ENCODE results near the gene ARSB.

DNA sequence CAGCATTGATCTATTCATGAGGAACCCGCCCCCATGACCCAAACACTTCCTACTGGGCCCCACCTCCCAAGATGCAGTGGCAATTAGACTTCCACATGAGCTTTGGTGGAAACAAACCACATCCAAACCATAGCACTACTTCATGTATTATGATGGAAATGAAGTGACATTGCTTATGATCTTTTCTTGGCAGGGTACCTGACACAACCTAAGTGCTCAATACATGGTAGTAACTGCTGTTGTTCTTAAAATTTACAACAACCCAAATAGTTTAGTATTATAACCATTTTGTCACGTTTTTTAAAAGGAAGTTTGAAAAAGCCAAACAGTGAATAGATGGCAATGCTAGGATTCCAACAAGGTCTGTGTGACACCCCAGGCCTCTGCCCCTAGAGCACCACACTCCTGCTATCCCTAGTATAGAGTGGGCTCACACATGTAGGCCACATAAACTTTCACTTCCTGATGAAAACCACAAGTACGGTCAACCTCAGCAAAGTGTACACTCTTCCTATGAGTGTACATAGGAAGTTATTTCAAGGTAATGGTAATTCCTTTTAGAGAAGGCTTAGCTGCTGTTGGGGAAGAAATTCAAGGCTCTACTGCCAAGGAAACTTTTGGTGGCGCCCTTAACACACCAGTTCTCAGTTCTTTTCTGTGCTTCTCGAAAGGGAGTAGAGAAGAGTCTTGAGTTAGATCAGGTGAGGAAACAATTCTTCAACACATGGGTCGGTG, 97.6 kb downstream of the ARSB start:
- TF ChIP-seq, protein P1, sequence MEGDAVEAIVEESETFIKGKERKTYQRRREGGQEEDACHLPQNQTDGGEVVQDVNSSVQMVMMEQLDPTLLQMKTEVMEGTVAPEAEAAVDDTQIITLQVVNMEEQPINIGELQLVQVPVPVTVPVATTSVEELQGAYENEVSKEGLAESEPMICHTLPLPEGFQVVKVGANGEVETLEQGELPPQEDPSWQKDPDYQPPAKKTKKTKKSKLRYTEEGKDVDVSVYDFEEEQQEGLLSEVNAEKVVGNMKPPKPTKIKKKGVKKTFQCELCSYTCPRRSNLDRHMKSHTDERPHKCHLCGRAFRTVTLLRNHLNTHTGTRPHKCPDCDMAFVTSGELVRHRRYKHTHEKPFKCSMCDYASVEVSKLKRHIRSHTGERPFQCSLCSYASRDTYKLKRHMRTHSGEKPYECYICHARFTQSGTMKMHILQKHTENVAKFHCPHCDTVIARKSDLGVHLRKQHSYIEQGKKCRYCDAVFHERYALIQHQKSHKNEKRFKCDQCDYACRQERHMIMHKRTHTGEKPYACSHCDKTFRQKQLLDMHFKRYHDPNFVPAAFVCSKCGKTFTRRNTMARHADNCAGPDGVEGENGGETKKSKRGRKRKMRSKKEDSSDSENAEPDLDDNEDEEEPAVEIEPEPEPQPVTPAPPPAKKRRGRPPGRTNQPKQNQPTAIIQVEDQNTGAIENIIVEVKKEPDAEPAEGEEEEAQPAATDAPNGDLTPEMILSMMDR (IDR thresholded peaks at IDR 0.05): no peak
- no peak for TF ChIP-seq ESRRA (IDR thresholded peaks at IDR 0.05; ENCODE audit: borderline replicate concordance, low read length)
- TF ChIP-seq, protein P2, sequence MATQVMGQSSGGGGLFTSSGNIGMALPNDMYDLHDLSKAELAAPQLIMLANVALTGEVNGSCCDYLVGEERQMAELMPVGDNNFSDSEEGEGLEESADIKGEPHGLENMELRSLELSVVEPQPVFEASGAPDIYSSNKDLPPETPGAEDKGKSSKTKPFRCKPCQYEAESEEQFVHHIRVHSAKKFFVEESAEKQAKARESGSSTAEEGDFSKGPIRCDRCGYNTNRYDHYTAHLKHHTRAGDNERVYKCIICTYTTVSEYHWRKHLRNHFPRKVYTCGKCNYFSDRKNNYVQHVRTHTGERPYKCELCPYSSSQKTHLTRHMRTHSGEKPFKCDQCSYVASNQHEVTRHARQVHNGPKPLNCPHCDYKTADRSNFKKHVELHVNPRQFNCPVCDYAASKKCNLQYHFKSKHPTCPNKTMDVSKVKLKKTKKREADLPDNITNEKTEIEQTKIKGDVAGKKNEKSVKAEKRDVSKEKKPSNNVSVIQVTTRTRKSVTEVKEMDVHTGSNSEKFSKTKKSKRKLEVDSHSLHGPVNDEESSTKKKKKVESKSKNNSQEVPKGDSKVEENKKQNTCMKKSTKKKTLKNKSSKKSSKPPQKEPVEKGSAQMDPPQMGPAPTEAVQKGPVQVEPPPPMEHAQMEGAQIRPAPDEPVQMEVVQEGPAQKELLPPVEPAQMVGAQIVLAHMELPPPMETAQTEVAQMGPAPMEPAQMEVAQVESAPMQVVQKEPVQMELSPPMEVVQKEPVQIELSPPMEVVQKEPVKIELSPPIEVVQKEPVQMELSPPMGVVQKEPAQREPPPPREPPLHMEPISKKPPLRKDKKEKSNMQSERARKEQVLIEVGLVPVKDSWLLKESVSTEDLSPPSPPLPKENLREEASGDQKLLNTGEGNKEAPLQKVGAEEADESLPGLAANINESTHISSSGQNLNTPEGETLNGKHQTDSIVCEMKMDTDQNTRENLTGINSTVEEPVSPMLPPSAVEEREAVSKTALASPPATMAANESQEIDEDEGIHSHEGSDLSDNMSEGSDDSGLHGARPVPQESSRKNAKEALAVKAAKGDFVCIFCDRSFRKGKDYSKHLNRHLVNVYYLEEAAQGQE (IDR thresholded peaks at IDR 0.05): no peak

Measured in A549 (cell line).